ENCODE measurements around the gene COL24A1. TPM values are rescaled to one million over a fixed set of nuclear protein-coding genes. Genes with fewer than 3 reads are reported as not detected.

The COL24A1 gene
- total RNA-seq, 1 donor: 3.9 TPM

DNA sequence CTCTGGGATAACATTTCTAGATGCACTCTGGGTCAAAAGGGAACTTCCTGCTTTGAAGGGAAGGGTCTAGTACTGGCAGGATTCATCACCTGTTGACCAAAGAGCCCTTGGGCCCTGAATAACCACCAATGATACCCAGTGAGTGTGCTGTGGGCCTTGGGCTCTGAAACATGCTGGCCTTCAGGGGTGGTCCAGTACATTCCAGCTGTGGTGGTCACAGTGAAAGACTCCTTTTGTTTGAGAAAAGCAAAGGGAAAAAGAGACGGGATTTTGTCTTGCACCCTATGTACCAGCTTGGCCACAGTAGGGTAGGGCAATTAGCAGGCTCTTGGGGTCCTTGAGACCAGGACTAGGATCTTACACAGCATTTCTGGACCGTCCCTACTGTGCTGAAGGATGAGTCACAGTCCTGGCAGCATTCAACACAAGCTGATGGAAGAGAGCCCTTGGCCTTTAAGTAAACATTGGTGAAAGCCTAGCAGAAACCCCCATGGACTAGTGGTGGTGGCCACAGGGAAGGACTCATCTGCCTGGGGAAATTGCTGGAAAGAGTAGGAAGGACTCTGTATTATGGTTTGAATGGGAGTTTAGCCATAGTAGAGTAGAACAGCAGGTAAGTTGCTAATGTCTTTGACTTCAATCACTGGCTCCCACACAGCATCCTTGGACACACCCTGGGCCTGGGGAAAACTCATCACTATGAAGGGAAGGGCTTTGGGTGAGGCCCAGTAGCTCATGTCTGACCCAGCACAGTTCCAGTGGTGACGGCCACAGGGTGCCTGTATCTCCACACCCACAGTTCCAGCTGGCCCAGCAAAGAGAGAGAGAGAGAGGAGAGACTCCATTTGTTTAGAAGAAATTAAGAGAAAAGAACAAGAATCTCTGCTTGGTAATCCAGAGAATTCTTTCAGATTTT lies 87.5 kb downstream of the COL24A1 start:
- no peak for DNase-seq (ENCODE audit: low read depth)
- H3K4me3 ChIP-seq (ENCODE audit: low read depth, low read length): no peak overlapping the region
- TF ChIP-seq, protein P1, sequence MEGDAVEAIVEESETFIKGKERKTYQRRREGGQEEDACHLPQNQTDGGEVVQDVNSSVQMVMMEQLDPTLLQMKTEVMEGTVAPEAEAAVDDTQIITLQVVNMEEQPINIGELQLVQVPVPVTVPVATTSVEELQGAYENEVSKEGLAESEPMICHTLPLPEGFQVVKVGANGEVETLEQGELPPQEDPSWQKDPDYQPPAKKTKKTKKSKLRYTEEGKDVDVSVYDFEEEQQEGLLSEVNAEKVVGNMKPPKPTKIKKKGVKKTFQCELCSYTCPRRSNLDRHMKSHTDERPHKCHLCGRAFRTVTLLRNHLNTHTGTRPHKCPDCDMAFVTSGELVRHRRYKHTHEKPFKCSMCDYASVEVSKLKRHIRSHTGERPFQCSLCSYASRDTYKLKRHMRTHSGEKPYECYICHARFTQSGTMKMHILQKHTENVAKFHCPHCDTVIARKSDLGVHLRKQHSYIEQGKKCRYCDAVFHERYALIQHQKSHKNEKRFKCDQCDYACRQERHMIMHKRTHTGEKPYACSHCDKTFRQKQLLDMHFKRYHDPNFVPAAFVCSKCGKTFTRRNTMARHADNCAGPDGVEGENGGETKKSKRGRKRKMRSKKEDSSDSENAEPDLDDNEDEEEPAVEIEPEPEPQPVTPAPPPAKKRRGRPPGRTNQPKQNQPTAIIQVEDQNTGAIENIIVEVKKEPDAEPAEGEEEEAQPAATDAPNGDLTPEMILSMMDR (IDR thresholded peaks at IDR 0.05; ENCODE audit: insufficient read depth, low read depth, low read length): no peak

DNA sequence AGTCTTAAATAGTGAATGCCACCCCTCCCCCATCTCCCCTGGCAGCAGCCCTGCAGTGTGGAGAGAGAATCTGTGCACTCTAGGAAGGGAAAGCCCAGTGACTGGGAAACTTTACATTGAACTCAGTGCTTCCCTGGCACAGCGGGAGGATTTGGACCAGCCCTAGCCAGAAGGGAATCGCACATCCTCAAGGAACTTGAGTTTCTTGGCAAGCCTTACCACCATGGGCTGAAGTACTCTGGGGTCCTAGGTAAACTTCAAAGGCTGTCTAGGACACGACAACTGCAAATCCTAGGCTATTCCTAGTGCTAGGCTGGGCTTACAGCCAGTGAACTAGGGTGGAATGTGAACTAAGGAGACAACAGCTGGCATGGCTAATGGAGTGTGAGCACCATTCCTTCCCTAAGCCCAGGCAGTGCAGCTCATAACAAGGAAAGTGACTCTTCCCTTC lies 88.3 kb downstream of the COL24A1 start:
- TF ChIP-seq, protein P1 (IDR thresholded peaks at IDR 0.05; ENCODE audit: insufficient read depth, low read depth, low read length): no peak
- no peak for DNase-seq (ENCODE audit: low read depth)
- H3K4me3 ChIP-seq (ENCODE audit: low read depth, low read length): no peak overlapping the region

DNA sequence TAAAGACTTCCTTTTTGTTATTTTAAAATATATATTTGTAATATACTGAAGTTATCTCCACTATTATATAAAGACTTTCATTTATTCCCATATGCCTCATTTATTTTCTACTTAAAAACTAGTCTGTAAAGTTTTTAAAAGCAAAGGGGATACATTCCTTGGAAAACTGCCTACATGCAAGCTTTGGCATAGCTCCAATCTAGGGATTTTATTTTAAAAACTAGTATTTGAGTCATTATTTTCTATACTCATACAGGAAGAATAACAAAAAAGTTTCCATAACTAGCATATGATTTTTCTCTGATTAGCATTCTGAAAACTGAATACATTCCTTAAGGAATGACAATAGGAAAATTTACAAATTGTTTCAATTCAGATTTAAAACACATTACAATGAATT lies 88.9 kb downstream of the COL24A1 start:
- DNase-seq (ENCODE audit: low read depth): no peak
- H3K4me3 ChIP-seq (ENCODE audit: low read depth, low read length): no peak overlapping the region
- TF ChIP-seq, protein P1 (IDR thresholded peaks at IDR 0.05; ENCODE audit: insufficient read depth, low read depth, low read length): no peak

DNA sequence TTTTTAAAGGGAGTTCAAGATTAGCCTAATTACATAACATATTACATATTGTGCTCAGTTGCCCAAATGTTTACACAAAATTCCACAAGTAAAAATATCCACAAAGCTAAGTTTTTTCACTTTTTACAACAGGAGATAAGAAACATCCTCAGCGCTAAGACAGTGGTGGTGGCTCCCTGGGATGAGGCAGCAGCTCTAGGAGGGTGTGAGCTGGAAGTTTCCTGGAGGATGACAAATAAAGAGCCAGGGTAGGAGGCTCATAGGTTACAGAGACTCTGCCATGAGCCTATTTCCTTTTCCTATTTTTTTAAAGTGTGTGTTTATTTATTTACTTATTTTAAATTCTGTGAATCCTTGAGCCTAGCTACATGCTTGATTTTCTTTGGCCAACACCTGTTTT lies 91.7 kb downstream of the COL24A1 start:
- no peak overlapping the region for H3K4me3 ChIP-seq (ENCODE audit: low read depth, low read length)
- no peak for DNase-seq (ENCODE audit: low read depth)
- TF ChIP-seq, protein P1 (IDR thresholded peaks at IDR 0.05; ENCODE audit: insufficient read depth, low read depth, low read length): no peak

DNA sequence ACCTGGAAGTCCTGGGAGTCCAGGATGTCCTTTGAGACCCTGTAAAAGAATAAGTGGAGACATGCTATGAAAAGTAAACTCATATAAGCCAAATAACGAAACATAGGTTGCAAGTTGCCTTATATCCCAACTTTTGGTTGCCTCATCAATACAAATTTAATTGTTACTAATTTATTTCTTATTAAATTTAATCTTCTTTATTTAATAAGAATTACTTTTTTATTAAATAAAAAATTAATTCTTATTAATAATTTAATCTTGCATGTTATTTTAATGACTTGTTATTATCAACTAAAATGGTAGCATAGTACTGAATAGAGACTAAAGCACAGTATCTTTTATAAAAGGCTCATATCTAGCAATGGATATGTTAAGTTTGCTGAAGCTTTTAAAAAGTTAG lies 92.9 kb downstream of the COL24A1 start:
- TF ChIP-seq, protein P1 (IDR thresholded peaks at IDR 0.05; ENCODE audit: insufficient read depth, low read depth, low read length): no peak
- DNase-seq (ENCODE audit: low read depth): no peak

DNA sequence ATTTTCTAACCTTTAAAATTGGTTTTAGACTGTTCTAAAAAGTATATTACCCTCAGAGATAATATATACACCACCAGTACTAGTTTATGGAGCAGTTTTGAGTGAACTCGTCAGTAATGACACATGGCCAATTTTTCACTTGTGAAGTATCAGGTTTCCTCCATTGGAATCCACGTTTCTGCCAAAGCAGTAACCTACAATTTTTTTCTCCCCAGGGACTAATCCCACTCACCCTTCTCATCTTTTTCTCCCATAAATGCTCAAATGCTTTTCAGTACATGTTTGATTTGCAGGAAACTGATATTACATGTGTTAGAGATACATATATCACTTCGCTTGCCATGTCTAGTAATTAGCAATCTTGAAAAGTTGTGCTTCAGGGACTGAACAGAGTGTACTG lies 94.1 kb downstream of the COL24A1 start:
- TF ChIP-seq, protein P1 (IDR thresholded peaks at IDR 0.05; ENCODE audit: insufficient read depth, low read depth, low read length): no peak
- no peak overlapping the region for H3K4me3 ChIP-seq (ENCODE audit: low read depth, low read length)

More for the DNA sequence above, 92.9 kb downstream of the COL24A1 start:
- no peak overlapping the region for H3K4me3 ChIP-seq (ENCODE audit: low read depth, low read length)

More for the DNA sequence above, 94.1 kb downstream of the COL24A1 start:
- DNase-seq (ENCODE audit: low read depth): no peak
